Activated naive CD4-positive, alpha-beta T cell treated with anti-CD3 and anti-CD28 coated beads, Interleukin-2, amount 50 U/mL, for 16 hours (primary cell): ENCODE data around the gene MVK.
A peak's percentile ranks its signal among the peaks of the same experiment; 100 is the strongest.
"Not testable (repeated sequence)": the region's sequence is repeated elsewhere in the genome, so short reads cannot be mapped to it uniquely, and the experiment has no call there.

ENCODE experiments used
- DNase-seq: peaks from one replicate; pipeline ENCODE4 v3.0.0-alpha.2; 2020

MVK gene

DNA sequence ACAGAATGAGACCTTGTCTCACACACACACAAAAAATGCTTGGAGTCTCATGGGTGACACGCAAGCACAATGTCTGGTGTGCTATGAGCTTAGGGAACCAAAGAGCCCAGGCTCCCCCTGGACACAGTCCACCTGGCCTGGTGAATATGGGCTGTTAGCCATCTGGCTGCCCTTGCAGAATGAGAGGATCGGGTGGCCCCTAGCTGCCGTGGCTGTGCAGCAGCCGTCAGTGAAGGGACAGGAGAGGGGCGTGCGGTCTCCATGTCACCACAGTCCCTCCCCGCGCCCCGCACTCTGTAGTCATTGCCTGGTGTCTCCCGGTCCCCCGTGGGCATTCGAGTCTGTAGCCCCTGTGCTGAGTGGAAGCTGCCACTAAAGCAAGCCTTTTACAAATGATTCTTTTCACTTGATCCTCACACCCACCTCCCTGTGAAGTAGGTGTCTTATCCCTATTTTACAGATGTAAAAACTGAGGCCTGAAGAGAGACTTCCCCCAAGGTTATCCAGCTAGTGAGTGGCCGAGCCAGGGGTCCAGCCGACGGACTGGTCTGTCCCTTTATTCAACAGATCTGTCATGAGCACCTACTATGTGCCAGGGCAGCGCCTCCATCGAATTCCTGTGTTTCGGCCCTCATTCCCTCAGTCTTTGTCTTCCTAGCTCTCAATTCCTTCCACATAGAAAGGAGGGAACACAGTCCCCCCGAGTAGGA is 18.8 kb downstream of the MVK start:
- no peak for DNase-seq

DNA sequence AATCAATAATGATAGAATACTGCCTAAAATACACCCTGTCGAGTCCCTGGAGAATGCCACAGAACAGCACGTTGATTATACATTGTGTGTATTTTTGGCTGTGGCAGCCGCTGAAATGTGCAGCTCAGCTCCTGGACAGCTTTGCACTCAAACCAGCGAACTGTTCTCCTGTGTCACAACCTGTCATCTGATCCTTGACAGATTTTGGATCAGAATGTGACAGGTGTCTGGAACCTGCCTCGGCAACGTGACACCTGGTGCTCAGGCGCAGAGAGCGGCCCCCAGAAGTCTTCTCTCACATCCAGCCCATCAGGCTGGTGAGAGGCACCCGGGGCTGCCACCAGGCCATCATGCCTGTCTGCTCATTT is 19.3 kb downstream of the MVK start:
- no peak for DNase-seq

DNA sequence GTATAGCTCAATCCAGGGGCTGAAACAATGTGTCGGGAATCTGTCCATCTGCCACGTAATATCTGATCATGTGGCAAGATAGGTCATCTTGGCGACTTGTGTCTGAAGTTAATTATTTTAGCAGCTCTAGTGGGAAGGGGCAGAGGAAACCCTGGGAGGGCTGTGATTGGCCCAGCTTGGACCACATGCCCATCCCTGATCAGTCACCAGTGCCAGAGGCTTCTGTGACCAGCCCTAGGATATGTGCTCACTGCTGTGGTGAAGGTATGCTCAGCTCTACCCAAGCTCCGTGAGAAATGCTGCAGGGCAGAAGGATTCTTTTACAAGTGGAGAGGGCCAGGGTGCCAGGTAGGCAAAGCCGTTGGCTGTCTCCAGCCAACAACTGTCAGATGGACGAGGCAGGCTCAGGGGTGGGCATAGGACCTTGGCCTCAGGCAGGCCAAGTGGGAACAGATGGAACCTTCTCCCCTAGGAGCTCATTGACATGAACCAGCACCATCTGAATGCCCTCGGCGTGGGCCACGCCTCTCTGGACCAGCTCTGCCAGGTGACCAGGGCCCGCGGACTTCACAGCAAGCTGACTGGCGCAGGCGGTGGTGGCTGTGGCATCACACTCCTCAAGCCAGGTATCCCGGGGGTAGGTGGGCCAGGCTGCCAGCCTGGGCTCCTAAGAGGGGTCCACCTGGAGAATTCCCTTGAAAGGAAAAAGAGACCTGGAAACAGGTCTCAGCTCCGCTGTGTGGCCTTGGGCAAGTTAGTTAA is 21.1 kb downstream of the MVK start:
- DNase-seq, result no peak

DNA sequence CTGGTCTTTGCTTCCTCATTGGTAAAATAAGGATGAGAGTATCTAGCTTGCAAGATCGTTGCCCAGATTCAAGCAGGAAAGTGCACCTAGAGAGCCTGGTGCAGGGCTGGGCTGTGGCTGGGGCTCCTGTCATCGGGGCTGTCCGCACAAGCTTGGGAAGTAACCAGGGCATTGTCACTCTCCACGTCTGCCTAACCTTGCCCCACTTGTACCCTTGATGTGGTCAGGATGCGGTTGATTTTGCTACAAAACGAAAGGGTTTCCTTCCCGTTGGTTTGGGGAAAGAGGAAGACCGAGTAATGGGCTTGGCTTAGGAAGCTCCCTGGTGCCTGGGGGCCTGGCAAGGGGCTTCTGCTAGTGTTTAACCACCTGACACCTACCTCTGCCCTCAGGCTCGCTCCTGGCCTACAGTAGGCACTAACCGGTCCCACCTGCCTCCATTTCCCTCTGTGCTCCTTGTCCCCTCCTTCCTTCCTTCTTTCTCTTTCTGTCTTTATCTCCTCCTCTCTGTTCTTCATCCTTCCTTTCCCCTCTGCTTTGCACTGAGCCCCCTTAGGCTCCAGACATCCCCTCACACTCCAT is 21.8 kb downstream of the MVK start:
- no peak for DNase-seq

DNA sequence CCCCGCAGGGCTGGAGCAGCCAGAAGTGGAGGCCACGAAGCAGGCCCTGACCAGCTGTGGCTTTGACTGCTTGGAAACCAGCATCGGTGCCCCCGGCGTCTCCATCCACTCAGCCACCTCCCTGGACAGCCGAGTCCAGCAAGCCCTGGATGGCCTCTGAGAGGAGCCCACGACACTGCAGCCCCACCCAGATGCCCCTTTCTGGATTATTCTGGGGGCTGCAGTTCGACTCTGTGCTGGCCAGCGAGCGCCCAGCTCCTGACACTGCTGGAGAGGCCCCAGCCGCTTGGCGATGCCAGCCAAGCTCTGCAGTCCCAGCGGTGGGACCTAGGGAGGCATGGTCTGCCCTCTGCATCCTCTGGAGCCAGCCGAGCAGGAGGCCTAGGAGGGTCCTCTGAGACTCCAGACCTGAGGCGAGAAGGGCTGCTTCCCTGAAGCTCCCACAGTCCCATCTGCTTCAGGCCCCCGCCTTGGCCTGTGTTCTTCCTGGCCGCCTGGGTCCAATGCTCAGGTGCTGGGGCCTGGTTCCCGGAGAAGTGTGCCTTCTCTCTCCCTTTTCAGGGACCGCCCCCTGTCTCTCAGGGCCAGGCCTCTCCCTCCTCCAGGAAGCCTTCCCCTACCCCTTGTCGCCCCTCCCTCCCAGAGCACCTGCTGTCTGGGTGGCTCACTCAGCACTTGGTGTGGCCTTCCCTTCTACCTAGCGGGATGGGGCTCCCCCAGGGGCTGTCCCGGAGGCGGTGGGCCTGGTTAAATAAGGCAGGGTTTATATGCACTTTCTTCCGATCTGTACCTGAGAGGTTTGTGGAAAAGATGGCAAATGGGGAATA is 23.0 kb downstream of the MVK start:
- no peak for DNase-seq

DNA sequence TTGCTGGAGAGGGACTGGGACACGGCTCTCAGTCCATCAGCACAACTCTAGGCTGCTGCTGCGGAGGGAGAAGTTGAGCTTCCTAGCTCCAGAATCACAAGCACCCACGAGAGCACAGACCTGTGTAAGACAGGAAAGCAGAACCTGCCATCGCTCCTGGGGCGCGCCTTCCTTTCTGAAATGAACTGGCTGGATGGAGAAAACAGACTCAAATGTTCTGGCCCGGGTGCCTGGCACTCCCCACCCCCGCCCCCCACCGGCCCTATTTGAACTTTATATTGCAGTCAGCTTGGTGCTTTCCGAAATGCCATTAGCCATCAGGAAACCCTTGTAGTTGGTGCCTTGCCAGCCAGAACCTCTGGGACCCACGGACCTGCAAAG is 23.8 kb downstream of the MVK start:
- no peak for DNase-seq

DNA sequence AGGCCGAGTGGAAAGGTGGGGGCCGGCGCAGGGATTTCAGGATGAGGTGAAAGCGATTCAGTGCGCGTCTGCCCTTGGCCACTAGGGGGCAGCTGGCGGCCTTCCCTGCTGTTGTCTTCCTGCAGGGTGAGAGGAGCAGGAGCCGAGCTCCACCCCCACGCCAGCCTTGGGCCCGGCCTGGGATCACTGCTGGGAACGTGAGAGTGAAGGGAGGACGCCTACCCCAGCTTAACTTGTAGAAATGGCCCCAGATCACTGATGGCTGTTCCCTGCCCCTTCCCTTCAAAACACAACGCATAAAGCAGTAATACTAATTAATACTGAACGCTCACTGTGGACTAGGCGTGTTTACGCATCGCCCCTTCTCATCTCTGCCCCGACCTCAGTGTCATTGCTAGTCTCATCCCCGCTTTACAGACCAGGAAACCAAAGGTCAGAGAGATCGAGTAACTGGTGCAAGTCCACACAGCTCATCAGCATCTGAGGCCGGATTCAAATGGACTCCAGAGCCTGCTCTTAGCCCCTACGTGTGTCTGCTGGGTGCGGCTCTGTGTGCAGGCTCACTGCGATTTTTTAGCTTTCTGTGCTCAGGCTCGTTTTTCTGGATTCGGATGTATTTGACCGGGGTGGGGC is 24.3 kb downstream of the MVK start:
- peak; percentile 59 for DNase-seq

DNA sequence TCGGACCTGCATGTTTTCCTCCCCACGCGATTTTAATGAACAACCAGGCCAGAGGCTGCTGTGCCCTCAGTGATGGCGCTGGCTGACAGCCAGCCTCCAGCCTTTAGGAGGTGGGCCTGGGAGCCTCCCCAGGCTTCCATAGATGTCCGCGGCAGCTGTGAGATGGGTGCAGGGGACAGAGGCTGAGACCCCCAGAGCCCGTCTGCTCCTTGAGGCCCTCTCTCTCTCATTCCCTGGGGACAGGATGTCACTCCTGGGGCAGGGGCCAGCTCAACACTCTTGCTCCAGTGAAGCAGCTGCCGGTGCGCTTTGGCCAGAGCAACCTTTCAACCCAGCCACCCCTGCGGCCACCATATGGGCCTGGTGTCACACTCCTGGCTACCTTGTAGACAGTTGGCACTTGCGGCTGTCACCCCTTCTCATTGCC is 24.8 kb downstream of the MVK start:
- DNase-seq, result no peak

DNA sequence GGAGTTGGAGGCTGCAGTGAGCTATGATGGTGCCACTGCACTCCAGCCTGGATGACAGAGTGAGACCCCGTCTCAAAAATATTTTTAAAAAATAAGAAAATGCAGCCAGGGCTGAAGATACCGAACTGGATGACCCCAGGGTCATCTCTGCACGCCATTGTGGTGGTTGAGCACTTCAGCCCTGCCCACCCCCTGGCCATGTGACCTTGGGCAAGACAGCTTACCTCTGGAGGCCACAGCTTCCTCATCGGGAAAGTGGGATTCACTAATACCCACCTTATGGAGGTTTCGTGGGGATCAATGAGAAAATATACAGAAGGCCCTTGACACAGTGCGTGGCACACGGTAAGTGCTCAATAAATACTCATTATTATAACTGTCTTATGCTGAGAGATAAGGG is 25.5 kb downstream of the MVK start:
- no peak for DNase-seq

DNA sequence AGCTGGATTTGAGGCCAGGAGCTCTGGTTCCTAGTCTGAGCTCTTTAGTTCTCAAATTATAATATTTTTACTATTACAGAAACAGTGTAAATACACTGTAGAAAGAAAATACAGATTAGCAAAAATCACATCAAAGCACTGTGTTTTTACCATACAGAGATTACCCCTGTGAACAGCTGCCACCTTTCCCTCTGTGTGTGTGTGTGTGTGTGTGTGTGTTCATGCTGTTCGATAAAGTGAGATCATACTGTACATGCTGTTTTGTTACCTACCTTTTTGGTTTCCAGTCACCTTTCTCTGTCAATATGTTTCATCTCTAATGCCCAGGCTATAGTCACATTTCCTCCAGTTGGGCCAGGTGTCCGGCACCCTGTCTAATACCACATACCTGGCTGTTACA is 26.9 kb downstream of the MVK start:
- DNase-seq, result no peak

DNA sequence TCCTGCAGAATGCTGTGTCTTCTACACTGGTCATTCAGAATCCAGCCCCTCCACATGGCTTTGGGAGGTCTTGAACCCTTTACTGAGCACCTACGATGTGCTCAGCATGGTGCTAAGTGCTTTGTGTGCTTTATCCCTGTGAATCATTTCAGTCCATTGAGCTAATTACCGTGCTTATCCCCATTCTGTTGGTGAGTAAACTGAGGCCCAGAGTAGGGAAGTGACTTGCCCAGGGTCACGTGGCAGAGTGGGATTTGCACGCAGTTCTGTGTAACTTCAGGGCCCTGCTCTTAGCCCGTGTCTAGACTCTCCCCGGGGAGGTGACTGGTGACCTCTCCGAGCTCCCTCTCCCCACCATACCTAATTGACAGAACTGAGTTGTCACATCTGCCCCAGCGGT is 27.4 kb downstream of the MVK start:
- no peak for DNase-seq

DNA sequence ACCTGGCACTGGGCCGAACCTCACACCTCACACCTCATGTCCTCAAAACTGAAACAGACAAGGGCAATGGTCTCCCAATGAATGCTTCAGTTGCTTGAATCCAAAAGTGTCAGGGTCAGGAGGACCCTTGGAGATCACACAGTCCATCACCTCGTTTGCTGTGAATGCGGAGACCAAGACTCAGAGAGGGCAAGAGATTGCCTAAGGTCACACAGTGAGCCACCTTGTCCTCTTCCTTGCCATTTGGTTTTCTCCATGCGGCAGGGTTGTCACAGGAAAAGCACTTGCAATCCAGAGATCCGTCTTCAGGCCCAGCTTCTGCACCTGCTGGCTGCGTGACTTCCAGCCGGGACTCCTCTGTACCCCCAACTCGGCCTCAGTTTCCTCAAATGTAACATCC is 28.0 kb downstream of the MVK start:
- DNase-seq, result no peak

DNA sequence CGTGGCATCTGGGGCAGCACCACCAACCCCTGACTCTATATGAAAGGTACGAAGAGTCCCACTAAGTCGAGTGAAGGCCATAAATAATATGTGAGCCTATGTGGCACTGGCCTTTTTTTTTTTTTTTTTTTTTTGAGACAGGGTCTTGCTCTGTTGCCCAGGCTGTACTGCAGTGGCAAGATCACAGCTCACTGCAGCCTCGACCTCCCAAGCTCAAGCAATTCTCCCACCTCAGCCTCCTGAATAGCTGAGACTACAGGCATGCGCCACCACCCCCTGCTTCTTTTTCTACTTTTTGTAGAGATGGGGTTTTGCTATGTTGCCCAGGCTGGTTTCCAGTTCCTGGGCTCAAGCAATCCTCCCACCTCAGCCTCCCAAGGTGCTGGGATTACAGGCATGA is 28.5 kb downstream of the MVK start:
- DNase-seq, result not testable (repeated sequence)

DNA sequence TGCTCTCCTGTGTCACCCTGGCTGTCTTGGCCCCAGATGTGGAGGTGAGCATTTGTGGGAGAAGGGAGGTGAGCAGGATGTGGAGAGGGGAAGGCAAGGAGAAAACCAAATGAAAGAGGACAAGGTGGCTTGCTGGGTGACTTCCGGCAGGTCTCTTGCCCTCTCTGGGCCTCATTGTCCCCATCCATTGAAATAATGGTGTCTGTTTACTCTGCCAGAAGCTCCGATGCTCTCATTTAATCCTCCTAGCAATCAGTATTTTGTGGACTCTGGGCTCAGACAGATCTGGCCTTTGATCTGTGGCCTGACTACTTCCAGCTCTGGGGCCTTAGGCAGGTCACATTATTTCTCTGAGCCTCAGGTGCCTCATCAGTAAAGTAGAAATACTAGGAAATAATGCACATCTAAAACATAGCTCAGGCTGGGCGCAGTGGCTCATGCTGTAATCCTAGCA is 30.6 kb downstream of the MVK start:
- DNase-seq, result no peak

DNA sequence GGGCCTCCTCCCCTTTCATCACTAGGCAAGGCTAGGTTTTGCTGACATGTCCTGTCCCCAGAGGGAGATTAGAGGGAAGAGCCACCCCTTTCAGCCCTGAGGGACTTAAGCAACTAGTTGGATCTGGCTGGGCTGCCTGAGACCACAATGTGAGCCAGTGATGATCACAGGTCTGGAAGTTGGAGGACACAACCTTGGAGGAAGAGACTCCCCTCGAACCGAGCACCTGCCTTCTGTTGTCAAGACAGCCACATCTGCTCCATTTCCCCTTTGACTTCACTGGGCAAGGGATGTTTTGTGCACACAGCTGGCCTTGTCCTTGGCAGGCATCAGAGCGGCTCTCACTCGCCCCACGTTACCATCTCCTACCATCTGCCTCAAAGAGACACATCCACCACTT is 31.4 kb downstream of the MVK start:
- DNase-seq, result no peak

DNA sequence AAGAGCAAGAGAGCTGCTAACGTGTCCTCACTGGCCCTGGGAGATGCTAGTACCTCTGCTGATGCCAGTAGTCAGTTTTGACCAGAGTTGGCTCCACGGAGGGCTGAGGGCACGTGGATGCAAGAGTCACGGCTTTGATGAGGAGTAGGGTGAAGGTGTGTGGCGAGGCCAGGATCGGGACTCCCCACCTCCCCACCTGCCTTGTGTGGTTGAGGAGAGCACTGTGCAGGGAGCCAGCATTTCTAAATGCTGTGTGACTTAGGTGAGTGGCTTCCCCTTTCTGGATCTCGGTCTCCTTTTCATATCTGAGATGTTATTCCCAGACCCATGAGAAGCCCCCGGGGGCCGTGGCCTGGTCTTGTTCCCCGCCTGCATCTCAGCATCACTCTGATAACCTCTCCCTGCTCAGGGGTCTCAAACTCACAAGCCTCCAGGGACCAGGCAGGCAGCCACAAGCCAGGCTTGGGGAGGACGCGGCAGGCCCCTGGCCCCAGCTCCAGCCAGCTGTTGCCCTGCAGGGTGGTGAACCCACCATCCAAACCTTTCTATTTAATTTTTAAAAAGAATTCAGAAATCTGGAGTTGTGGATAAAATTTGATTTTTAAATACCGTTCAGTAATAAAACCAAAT is 32.1 kb downstream of the MVK start:
- no peak for DNase-seq

DNA sequence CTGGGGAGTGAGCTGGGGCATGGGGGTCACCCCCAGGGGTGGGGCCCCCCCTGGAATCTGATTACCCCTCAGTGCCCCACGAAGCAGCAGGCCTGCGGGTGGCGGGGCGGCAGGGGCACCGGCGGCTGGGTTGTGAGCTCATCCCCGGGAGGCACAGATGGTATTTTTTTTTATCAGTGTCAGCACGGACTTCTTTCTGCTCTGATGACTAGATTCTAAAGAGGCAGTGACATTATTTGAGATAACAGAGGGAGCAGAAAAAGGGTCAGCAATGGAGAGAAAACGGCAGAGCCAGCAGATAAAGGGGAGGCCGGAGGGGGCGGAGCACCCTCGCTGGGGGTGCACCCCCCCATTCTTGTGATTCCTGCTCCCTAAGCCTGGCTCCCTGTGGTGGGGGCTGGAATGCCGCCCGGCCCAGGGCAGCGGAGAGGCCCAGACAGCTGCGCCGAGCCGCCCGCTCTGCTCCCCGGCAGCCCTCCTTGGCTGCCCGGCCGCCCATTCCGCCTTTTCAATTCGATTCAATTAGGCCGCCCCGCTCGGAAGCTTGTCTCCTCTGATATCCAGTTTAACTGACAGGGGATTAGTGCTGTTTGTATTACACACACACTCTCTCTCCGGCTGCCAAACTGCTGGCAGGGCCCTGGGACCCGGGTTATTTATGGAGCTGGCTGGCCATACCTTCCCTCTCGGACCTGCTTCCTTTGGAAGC is 32.9 kb downstream of the MVK start:
- DNase-seq, result no peak

DNA sequence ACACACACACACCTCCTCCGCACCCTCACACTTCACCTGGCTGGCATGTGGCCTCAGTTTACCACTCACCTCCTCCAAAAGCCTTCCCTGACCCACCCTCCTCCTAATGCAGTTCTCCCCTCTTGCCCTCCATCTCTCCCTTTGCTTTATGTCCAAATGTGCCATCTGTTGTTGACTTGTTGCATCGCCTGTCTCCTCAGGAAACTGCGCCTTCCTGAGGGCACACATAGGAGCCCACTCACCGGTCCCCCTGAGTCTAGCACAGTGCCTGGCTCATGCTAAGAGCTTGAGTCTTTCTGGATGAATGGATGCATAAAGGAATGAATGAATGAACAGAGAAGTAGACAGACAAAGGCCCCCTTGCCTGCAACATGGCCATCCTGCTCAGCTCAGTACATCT is 34.0 kb downstream of the MVK start:
- DNase-seq, result no peak

DNA sequence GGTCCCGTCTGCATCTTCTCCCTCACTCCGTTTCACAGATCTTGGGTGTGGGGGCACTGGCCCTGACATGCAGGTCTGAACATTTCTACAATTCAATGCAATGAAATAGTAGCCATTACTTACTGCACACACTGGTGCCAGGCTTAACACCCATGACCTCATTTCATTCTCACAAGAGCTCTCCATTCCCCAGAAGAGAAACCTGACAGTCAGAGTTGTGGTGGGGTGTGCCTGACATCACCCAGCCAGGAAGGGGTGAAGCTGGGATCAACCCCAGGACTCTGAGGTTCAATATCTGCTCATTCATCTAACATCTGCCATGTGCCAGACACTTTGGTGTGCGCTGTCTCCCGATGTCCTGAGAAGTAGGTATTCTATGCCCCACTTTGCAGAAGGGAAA is 34.7 kb downstream of the MVK start:
- no peak for DNase-seq

DNA sequence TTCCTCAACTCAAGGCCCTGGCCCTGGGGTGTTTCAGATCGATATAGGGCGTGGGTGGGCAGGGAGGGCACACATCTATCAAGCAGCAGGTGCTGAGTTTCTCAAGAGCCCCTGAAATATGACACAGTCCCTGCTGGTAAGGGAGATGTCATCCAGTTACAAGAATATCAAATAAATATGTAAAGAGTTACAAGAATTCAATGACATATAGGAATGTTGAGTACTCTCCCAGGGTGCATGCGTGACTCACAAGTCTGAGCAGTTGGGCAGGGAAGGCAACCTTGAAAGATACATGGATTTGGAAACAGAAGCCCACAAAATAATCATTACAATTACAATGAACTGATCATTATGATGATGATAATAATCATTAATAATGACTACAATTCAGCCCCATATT is 35.2 kb downstream of the MVK start:
- no peak for DNase-seq

DNA sequence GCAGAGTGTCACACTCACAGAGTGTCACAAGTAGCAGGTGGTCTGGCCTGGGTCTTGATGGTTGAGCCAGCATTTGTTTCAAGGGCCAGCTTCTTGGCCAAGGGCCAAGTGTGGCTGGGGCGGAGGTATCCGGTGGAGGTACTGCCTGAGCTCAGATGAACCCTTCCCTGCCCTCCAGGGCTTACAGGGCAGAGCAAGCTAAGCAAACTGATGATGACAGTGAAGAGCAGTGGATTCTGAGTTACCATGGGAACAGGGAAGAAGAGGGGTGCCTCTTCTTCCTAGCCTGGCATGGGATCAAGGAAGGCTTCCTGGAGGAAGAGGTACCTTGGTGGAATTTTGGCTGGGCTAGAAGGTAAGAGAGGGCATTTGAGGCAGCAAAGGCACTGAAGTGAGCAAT is 35.7 kb downstream of the MVK start:
- DNase-seq, result no peak

DNA sequence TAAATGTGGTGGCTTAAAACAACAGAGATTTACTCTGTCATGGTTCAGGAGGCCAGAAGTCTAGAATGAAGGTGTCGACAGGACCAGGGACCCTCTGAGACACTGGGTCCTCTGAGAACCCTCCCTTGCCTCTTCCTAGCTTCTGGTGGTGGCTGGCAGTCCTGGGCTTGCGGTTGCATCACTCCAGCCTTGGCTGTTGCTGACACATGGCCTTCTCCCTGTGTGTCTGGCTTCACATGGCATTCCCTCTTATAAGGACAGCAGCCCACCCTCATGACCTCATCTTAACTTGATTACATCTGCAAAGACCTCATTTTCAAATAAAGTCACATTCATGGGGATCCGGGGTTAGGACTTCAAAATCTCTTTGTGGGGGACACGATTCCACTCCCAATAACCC is 36.9 kb downstream of the MVK start:
- DNase-seq, result no peak
